Astrocyte of the cerebellum (primary cell): ENCODE measurements around the gene MYBPC1.

Source experiments
- DNase-seq: peaks from one replicate; pipeline ENCODE4 v3.0.0-alpha.2; 2011; ENCODE audit warnings: low read depth
- H3K4me3 ChIP-seq: 2 replicates; pipeline ENCODE4 v1.5.1; 2011; ENCODE audit warnings: mild to moderate bottlenecking, low read depth, low read length, moderate library complexity
- in situ Hi-C: cut with HindIII; loops from 2 replicates; pipeline ENCODE4 v1.10.0; 2017; ENCODE audit warnings: low sequenced_read_pairs
- TF ChIP-seq, protein P1 (sequence below): IDR thresholded peaks from 2 replicates; pipeline ENCODE4 v1.5.1; 2012; ENCODE audit warnings: low read length, low read depth, moderate library complexity, mild to moderate bottlenecking; ENCODE audit errors: missing control alignments

The MYBPC1 gene

DNA sequence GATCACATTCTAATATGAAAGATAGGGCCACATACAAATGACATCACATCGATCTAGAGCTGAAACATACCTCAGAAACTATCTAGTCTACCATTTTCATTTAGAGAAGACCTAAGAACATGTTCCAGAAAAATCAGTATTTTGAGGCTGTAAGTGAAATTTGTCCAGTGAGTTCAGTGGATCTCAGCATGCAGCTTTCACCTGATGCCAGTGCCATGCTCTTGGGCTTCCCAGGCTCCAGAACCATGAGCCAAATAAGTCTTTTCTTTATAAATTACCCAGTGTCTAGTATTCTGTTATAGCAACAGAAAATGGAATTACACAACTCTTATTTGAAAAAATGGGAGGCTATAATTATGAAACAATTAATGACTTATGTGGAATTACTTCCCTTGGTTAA is 111.6 kb downstream of the MYBPC1 start:
- in situ Hi-C loops, result no loop called here
- TF ChIP-seq, protein P1, sequence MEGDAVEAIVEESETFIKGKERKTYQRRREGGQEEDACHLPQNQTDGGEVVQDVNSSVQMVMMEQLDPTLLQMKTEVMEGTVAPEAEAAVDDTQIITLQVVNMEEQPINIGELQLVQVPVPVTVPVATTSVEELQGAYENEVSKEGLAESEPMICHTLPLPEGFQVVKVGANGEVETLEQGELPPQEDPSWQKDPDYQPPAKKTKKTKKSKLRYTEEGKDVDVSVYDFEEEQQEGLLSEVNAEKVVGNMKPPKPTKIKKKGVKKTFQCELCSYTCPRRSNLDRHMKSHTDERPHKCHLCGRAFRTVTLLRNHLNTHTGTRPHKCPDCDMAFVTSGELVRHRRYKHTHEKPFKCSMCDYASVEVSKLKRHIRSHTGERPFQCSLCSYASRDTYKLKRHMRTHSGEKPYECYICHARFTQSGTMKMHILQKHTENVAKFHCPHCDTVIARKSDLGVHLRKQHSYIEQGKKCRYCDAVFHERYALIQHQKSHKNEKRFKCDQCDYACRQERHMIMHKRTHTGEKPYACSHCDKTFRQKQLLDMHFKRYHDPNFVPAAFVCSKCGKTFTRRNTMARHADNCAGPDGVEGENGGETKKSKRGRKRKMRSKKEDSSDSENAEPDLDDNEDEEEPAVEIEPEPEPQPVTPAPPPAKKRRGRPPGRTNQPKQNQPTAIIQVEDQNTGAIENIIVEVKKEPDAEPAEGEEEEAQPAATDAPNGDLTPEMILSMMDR, result no peak
- DNase-seq, result no peak
- no peak overlapping the region for H3K4me3 ChIP-seq

GRCh38 chr12:101707131-101707782 is 112.5 kb downstream of the MYBPC1 start:
- TF ChIP-seq, protein P1, result no peak
- no peak for DNase-seq
- in situ Hi-C loops, result no loop called here
- H3K4me3 ChIP-seq, result no peak overlapping the region

GRCh38 chr12:101710288-101710687 is 115.5 kb downstream of the MYBPC1 start:
- TF ChIP-seq, protein P1, result no peak

GRCh38 chr12:101713059-101713682 is 118.4 kb downstream of the MYBPC1 start:
- no peak for DNase-seq
- in situ Hi-C loops, result no loop called here
- H3K4me3 ChIP-seq, result no peak overlapping the region
- TF ChIP-seq, protein P1, result no peak

More at GRCh38 chr12:101710288-101710687, 115.5 kb downstream of the MYBPC1 start:
- no peak for DNase-seq
- H3K4me3 ChIP-seq, result no peak overlapping the region
- in situ Hi-C loops, result no loop called here

- TF ChIP-seq, protein P1, result no peak
- no peak for DNase-seq
- in situ Hi-C loops, result no loop called here
- no peak overlapping the region for H3K4me3 ChIP-seq
Observed at GRCh38 chr12:101713930-101714329, 119.2 kb downstream of the MYBPC1 start.

GRCh38 chr12:101714877-101715444 is 120.2 kb downstream of the MYBPC1 start:
- no peak overlapping the region for H3K4me3 ChIP-seq
- no peak for DNase-seq
- TF ChIP-seq, protein P1, result no peak
- in situ Hi-C loops, result no loop called here
